HG02884 (cell line): ENCODE data around the gene ZNF646.

Source experiments
- ATAC-seq: cut with Tn5 transposase; IDR thresholded peaks from one replicate; pipeline ENCODE4 v1.9.1; 2021; ENCODE audit warnings: mild to moderate bottlenecking, moderate library complexity; ENCODE audit not compliant: unreplicated experiment

Gene ZNF646, protein sequence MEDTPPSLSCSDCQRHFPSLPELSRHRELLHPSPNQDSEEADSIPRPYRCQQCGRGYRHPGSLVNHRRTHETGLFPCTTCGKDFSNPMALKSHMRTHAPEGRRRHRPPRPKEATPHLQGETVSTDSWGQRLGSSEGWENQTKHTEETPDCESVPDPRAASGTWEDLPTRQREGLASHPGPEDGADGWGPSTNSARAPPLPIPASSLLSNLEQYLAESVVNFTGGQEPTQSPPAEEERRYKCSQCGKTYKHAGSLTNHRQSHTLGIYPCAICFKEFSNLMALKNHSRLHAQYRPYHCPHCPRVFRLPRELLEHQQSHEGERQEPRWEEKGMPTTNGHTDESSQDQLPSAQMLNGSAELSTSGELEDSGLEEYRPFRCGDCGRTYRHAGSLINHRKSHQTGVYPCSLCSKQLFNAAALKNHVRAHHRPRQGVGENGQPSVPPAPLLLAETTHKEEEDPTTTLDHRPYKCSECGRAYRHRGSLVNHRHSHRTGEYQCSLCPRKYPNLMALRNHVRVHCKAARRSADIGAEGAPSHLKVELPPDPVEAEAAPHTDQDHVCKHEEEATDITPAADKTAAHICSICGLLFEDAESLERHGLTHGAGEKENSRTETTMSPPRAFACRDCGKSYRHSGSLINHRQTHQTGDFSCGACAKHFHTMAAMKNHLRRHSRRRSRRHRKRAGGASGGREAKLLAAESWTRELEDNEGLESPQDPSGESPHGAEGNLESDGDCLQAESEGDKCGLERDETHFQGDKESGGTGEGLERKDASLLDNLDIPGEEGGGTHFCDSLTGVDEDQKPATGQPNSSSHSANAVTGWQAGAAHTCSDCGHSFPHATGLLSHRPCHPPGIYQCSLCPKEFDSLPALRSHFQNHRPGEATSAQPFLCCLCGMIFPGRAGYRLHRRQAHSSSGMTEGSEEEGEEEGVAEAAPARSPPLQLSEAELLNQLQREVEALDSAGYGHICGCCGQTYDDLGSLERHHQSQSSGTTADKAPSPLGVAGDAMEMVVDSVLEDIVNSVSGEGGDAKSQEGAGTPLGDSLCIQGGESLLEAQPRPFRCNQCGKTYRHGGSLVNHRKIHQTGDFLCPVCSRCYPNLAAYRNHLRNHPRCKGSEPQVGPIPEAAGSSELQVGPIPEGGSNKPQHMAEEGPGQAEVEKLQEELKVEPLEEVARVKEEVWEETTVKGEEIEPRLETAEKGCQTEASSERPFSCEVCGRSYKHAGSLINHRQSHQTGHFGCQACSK (N-terminal part only)

GRCh38 chr16:31073970-31074813 is at the start of gene ZNF646, which contains the start of gene ZNF668:
ZNF646 (plus strand) TSS chr16:31074422; CDS start chr16:31076325, 1,903 bp downstream.
ZNF668 (minus strand) TSS chr16:31074240; CDS start chr16:31064459, 9,781 bp downstream.
- peak; percentile 64 for ATAC-seq

GRCh38 chr16:31025339-31025738 is 48.9 kb upstream of the ZNF646 start:
- no peak for ATAC-seq

- no peak for ATAC-seq
Observed at GRCh38 chr16:31029272-31029671, 45.0 kb upstream of the ZNF646 start.

GRCh38 chr16:31031276-31031675 is 42.9 kb upstream of the ZNF646 start:
- ATAC-seq, result no peak

GRCh38 chr16:31032736-31033708 is 41.2 kb upstream of the ZNF646 start, which contains the start of gene STX4:
STX4 (plus strand) TSS chr16:31033558; CDS start chr16:31033806, 248 bp downstream.
- ATAC-seq, result peak; percentile 78

DNA sequence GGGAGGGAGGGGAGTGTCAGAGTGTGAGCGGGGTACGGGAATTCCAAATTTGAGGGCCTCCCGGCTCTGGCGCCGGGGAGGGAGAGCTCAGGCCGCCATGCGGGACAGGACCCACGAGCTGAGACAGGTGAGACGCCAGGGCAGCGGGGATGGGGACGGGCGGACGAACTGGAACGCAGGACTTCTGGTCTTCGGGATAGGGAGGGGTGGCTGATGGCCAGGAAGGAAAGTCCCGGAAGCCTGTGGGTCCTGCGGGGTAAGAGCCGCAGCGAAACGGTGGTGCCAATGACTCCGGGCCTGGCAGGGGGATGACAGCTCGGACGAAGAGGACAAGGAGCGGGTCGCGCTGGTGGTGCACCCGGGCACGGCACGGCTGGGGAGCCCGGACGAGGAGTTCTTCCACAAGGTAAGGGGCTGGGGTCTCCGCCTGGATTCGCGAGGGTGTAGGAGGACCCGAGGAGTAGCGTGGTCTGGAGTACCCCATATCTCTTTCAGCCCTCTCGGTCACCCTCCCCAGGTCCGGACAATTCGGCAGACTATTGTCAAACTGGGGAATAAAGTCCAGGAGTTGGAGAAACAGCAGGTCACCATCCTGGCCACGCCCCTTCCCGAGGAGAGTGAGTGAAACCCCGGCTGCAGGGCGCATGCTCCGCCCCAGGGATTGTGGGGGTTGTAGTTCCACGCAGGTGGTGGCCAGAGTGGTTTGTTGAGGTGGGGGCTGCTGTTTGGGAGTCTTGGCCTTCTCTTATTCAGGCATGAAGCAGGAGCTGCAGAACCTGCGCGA is 40.3 kb upstream of the ZNF646 start:
- peak; percentile 47 for ATAC-seq

- ATAC-seq, result no peak
Observed at GRCh38 chr16:31036691-31037090, 37.5 kb upstream of the ZNF646 start.

GRCh38 chr16:31038993-31039392 is 35.2 kb upstream of the ZNF646 start:
- ATAC-seq, result no peak

DNA sequence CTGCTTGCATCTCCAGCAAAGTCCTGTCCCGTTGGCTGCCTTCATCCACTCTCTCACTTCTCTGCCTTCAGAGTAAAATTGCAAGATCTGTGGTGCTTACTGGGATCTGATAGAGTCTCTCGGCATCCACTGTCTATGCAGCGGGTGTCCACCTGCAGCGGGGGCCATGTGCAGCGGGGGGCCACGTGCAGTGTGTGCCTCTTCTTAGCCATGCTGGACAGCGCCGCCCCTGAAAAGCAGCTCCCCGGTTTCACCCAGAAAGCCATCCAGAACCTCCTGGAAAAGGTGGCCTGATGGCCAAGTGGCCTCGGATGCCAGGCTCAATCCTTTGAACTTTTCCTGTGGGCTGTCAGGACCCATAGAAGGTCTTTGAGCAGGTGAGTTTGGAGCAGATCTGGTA is 31.4 kb upstream of the ZNF646 start:
- ATAC-seq, result no peak

GRCh38 chr16:31043352-31043751 is 30.9 kb upstream of the ZNF646 start:
- ATAC-seq, result no peak

DNA sequence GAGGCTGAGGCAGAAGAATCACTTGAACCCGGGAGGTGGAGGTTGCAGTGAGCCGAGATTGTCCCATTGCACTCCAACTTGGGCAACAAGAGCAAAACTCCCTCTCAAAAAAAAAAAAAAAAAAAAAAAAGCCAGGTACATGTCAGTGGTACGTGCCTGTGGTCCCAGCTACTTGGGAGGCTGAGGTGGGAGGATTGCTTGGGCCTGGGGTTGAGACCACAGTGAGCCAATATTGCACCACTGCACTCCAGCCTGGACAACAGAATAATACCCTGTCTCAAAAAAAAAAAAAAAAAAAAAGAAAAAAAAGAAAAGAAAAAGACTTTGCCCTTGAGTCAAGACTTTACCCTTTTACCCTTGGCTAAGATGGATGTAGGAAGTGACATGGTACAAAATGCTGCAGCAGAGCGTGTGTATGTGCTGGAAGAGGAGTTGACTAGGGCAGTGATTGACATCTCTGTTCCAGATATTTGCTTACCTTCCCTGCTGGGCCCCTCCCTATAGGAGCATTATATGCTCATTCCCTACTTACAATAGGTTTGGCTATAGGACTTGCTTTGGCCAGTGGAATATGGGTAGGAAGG is 30.2 kb upstream of the ZNF646 start:
- no peak for ATAC-seq

DNA sequence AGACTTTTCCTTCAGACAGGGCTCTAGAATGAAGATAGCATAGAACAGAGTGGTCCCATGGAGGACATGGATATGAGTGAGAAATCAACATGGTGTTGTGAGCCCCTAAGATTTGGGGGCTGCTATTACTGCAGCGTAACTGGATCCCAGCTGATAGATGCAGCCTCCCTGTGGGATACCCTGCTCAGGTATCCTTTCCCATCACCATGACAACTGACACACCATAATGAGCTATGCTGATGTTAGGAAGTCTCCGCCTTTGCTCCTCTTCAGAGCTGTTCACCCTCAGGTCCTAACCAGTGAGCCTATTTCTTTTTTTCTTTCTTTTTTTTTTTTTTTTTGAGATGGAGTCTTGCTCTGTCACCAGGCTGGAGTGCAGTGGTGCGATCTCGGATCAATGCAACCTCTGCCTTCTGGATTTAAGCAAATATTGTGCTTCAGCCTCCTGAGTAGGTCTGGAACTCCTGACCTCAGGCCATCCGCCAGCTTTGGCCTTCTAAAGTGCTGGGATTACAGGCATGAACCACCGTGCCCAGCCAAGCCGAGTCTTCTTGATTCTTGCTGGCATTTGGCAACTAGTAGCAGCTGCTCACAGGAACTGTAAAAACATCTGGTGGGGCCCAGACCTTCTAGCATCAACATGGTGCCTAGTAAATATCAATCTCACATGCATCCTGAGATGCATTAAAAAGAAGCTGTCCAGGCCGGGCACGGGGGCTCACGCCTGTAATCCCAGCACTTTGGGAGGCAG is 23.8 kb upstream of the ZNF646 start:
- ATAC-seq, result no peak

GRCh38 chr16:31052114-31052513 is 22.1 kb upstream of the ZNF646 start:
- ATAC-seq, result no peak

DNA sequence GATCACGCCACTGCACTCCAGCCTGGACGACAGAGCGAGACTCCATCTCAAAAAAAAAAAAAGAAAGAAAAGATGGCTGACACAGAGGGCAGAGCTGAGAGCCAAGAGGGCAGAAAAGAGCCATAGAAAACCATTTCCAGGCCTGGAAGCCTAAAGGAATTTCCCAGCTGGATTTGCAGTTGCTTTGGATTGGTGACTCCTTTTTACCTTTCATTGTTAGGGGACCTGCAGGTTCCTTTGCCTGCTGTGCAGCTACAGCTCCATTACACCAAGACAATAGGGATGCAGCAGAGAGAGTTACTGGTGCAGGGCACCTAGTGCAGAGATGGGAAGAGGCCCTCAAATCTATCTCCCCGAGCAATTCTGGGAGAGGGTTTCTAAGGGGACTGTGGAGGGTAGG is 18.6 kb upstream of the ZNF646 start:
- ATAC-seq, result no peak

GRCh38 chr16:31061126-31061812 is 13.0 kb upstream of the ZNF646 start:
- no peak for ATAC-seq

DNA sequence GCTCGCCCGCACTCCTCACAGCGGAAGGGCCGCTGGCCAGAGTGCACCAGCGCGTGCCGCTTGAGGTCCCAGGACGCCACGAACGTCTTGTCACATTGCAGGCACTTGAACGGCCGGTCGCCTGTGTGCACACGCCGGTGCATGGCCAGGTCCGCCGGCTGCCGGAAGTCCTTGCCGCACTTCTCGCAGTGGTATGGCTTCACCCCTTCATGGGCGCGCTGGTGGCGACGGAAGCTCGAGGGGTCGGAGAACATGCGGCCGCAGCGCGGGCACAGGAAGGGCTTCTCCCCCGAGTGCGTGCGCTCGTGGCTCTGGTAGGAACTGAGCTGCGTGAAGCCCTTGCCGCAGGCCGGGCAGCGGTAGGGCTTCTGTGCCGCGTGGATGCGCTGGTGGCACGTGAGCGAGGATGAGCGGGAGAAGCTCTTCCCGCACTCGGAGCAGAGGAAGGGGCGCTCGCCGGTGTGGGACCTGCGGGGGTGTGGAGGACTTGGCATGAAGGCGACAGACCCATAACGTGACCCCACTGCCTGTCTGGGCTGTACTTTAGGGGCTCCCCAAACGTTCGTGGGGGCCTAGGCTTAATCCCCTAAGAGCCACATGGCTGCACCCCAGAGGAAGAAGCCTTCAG is 12.3 kb upstream of the ZNF646 start:
- no peak for ATAC-seq
